ENCODE data around the gene NPHP4. TPM values are rescaled to one million over a fixed set of nuclear protein-coding genes. Genes with fewer than 3 reads are reported as not detected.

The NPHP4 gene
- total RNA-seq, 4 donors from 2014 or later = 13.7 to 29.3 (median 18.6) TPM

DNA sequence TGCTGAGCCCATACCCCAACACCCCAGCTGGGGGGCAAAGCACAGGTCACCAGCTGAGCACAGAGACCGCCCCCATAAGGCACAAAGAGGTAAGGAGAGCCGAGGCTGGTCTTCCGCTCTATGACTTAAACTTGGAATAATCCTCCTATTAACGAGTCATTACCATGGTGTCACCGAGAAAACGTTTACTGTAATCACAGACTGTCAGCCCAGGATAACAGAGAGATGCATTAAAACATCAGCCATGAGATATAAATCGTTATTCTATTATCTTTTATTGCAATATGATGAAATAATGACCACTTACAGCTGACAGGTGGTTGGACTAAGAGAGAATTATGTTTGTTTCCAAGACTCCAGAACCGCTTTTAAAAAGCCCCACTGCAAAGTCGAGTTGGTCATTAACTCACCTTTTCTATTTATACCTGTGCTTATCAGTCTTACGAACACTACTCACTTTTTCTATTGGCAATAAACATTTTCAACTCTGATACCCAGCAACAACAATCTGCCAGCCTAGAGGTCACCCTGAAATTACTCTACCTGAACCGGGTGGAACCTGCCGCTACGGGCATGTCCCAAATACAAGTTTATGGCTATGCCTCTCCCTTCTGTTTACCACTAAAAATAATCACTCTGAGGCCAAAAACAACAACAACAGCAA is 21.5 kb downstream of the NPHP4 start:
- no peak for DNase-seq (ENCODE audit: low spot score)
- ATAC-seq (ENCODE audit: low FRiP score) = no peak
- TF ChIP-seq, protein P1, sequence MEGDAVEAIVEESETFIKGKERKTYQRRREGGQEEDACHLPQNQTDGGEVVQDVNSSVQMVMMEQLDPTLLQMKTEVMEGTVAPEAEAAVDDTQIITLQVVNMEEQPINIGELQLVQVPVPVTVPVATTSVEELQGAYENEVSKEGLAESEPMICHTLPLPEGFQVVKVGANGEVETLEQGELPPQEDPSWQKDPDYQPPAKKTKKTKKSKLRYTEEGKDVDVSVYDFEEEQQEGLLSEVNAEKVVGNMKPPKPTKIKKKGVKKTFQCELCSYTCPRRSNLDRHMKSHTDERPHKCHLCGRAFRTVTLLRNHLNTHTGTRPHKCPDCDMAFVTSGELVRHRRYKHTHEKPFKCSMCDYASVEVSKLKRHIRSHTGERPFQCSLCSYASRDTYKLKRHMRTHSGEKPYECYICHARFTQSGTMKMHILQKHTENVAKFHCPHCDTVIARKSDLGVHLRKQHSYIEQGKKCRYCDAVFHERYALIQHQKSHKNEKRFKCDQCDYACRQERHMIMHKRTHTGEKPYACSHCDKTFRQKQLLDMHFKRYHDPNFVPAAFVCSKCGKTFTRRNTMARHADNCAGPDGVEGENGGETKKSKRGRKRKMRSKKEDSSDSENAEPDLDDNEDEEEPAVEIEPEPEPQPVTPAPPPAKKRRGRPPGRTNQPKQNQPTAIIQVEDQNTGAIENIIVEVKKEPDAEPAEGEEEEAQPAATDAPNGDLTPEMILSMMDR (IDR thresholded peaks at IDR 0.05) = no peak

DNA sequence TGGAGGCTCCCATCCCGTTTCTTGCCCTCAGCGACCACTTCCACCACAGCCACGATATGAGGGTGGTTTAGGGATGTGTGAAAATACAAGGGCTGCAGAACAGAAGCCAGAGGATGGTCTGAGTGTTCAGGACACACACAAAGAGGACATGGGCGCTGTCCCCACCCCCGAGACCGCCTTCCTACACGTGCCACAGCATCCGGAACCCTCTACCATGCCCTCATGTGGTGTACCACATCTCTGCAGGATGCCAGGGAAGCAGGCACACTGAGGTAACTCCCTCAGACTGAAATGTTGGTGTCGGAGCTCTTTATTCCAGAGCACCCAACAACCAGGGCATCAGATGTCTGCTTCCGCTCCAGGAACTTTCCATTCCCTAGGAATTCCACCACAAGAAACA is 23.1 kb downstream of the NPHP4 start:
- TF ChIP-seq, protein P1 (IDR thresholded peaks at IDR 0.05) = no peak
- DNase-seq (ENCODE audit: low spot score) (no peak), ATAC-seq (ENCODE audit: low FRiP score) (no peak)

DNA sequence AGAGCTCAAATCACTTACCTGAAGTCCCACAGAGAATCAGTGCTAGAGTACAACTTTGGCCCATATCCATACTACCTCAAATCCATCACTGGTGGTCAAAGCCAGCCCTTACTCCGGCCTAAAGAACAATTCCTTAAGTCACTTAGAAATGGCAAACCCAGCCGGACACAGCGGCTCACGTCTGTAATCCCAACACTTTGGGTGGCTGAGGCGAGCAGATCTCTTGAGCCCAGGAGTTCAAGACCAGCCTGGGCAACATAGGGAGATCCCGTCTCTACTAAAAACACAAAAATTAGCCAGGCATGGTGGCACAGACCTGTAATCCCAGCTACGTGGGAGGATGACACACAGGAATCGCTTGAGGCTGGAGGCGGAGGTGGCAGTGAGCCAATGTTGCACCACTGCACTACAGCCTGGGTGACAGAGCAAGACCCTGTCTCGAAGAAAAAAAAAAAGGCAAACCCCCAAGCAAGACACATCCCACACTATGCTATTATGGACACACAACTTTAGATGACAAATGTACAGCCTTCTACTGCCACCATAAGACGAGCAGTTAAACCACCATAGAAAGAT is 24.0 kb downstream of the NPHP4 start:
- TF ChIP-seq, protein P1 (IDR thresholded peaks at IDR 0.05) = no peak
- no peak for DNase-seq (ENCODE audit: low spot score)
- ATAC-seq (ENCODE audit: low FRiP score) = no peak

DNA sequence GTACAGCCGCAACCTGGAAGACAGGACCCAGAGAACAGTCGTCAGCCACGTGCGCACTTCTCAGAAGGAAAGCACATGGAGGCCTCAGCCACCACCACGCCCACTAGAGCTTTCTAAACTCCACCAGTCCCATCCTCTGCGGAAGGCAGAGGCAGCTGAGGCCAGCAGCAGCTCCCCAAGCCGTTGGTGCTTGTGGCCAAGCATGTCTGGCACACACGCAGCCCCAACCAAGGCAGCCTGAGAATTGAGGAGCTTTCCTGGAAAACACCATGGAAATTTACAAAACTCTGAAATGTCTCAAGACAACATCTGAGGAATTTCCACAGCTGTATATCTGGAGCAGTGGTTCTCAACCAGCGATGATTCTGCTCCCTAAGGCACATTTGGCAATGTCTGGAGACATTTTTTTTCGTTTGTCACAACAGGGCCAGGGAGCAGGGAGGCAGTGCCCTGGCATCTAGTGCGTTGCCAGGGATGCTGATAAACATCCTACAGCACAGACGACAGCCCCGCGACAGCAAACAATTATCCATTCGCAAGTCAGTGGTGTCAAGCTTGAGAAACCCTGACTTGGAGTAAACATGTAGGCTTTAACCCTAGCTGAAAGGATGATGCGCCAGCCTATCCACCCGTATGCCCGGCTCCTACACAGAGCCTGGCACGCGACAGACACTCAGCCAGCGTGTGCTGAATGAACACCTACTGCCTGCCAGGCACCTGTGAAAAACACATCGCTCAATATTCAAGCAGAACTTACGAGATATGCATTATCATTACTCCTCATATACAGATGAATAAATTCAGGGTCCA is 24.7 kb downstream of the NPHP4 start:
- no peak for DNase-seq (ENCODE audit: low spot score)
- TF ChIP-seq, protein P1 (IDR thresholded peaks at IDR 0.05) = no peak

DNA sequence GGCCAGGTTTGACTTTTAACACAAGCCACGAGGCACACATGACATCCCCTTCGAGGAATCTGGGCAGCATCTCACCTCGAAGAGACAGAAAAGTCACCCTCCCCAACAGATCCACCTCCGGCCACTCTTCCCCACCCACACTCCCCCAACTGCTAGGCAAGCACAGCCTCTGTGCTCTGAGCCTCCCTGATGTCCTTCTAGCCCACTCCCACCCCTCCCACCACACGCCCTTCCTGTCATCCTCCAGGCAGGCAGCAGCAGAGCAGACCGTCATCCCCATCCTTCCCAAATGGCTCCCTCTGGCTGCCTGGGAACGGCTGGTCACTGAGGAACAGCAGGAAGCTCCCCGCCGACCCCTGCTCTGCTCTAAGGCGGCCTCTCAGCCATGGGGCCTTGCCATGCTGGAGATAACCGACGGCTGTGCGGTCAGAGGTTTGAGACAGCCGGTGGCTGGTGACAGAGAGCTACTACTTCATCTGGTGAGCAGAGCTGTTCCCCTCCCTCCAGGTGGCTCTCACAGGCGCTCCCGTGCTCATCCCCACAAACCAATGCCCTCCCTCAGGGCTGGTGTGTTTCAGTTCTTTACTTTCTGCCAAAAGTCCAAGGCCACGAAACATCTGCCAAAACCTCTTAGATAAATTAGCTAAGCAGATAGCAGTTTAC is 25.6 kb downstream of the NPHP4 start:
- DNase-seq (ENCODE audit: low spot score) = no peak
- TF ChIP-seq, protein P1 (IDR thresholded peaks at IDR 0.05) = no peak
- ATAC-seq (ENCODE audit: low FRiP score) = no peak

More for the DNA sequence above, 24.7 kb downstream of the NPHP4 start:
- peak; percentile 62 for ATAC-seq (ENCODE audit: low FRiP score)

DNA sequence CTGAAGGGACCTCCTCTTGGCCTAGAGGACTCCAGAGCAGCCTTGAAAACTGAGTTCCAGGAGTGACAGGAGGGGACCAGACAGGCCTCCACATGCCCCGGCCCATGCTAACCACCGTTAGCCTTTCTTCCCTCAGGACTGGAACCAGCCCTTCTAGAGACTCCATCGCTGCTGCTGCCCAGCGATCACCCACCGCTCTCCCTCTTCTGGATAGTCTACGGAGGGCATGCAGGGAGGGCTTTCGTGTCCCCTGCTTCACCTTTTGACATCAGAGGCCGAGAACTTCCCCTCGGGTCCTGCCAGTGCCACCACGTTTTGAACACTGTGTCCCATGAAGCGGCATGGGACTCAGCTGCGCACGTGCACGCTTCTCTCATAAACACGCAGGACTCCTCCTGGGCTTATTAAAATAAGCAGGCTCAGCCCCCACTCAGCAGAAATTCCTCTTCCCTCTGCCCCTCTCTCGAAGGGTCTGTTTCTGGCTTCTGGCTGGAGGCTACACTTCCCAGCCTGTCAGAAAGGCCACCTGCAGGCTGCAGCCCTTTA is 26.6 kb downstream of the NPHP4 start:
- TF ChIP-seq, protein P1 (IDR thresholded peaks at IDR 0.05) = no peak
- ATAC-seq (ENCODE audit: low FRiP score) (no peak), DNase-seq (ENCODE audit: low spot score) (no peak)

Measured in omental fat pad (tissue), 4 donors.